GM12878 (cell line): ENCODE measurements around the gene HSPB7.

Source experiments
- BCLAF1 ChIP-seq: fragments of 450-650 bp; IDR thresholded peaks from 2 replicates; pipeline ENCODE4 v1.6.1; 2017; ENCODE audit warnings: antibody characterized with exemption, mild to moderate bottlenecking, moderate library complexity
- CTCF ChIP-seq, 3 experiments: IDR thresholded peaks in 2 of 3; conservative IDR thresholded peaks in 1 of 3; 2 replicates each; pipeline ENCODE4 v1.5.1; 2011; ENCODE audit warnings: low read depth in 3 of 3, low read length in 3 of 3, mild to moderate bottlenecking in 3 of 3, control low read depth in 2 of 3, moderate library complexity in 2 of 3, inconsistent platforms in 1 of 3, mixed read lengths in 1 of 3; ENCODE audit not compliant: control insufficient read depth in 2 of 3, insufficient read depth in 1 of 3; ENCODE audit errors: extremely low read depth in 1 of 3
- HCFC1 ChIP-seq: fragments of 150-350 bp; IDR thresholded peaks from 2 replicates; pipeline ENCODE4 v1.6.1; 2014; ENCODE audit warnings: low read length
- JUND ChIP-seq: IDR thresholded peaks from 2 replicates; pipeline ENCODE4 v1.6.1; 2012; ENCODE audit warnings: low read depth, mild to moderate bottlenecking, low read length, improper control_type of control experiment, moderate library complexity
- POLR2AphosphoS5 ChIP-seq: IDR thresholded peaks from 2 replicates; pipeline ENCODE4 v1.6.1; 2011; ENCODE audit warnings: mild to moderate bottlenecking, low read length, inconsistent platforms
- RAD51 ChIP-seq: fragments of 450-650 bp; IDR thresholded peaks from 2 replicates; pipeline ENCODE4 v1.6.1; 2016; ENCODE audit warnings: moderate library complexity, mild to moderate bottlenecking, inconsistent platforms
- RFX5 ChIP-seq: IDR thresholded peaks from 2 replicates; pipeline ENCODE4 v1.6.1; 2011; ENCODE audit warnings: low read depth, low read length, improper control_type of control experiment
- TCF12 ChIP-seq: IDR thresholded peaks from 2 replicates; pipeline ENCODE4 v1.6.1; 2011; ENCODE audit warnings: low read depth, mild to moderate bottlenecking, low read length
- USF2 ChIP-seq: IDR thresholded peaks from 2 replicates; pipeline ENCODE4 v1.6.1; 2011; ENCODE audit warnings: low read depth, low read length, improper control_type of control experiment, borderline replicate concordance
- ZBTB4 ChIP-seq: fragments of 450-650 bp; formaldehyde crosslinking; IDR thresholded peaks from 2 replicates; pipeline ENCODE4 v1.4.0; 2022; ENCODE audit warnings: mild to moderate bottlenecking, moderate library complexity
- ZNF24 ChIP-seq: fragments of 450-650 bp; IDR thresholded peaks from 2 replicates; pipeline ENCODE4 v1.6.1; 2017; ENCODE audit warnings: antibody characterized with exemption, mild to moderate bottlenecking
- ZNF384 ChIP-seq: IDR thresholded peaks from 2 replicates; pipeline ENCODE4 v1.6.1; 2012; ENCODE audit warnings: low read depth, mild to moderate bottlenecking, low read length, improper control_type of control experiment, borderline replicate concordance
- ZNF592 ChIP-seq: fragments of 450-650 bp; IDR thresholded peaks from 2 replicates; pipeline ENCODE4 v1.6.1; 2017; ENCODE audit warnings: mild to moderate bottlenecking, moderate library complexity

GRCh38 chr1:16063226-16063829 lies 45.5 kb upstream of the HSPB7 start:
- TF ChIP-seq CTCF (IDR thresholded peaks at IDR 0.05 in 2 of 3, conservative IDR thresholded peaks at IDR 0.05 in 1 of 3; ENCODE audit: control insufficient read depth in 2 of 3, extremely low read depth in 1 of 3, insufficient read depth in 1 of 3, low read depth in 3 of 3, low read length in 3 of 3) (no peak), HCFC1 (no peak), ZNF592 (no peak), POLR2AphosphoS5 (no peak), USF2 (no peak), JUND (no peak), RAD51 (no peak), ZBTB4 (CRISPR knock-in tag) (no peak), TCF12 (no peak), BCLAF1 (no peak), RFX5 (no peak), ZNF24 (no peak), ZNF384 (no peak)
